ENCODE data around the gene TIMP3. TPM values are rescaled to one million over a fixed set of nuclear protein-coding genes. Genes with fewer than 3 reads are reported as not detected.

Gene TIMP3
- total RNA-seq, 1 experiment from 2014 or later = 3.3 TPM

GRCh38 chr22:32803020-32803737 lies 1.7 kb downstream of the TIMP3 start:
- no peak overlapping the region for H3K27ac Mint-ChIP-seq
- ChIA-PET CTCF (interaction anchor here (1.2 to 3.0 kb wide), 2 partner anchors 7 to 27 kb away, joined by 4 to 10 read pairs; no protein-coding TSS in a partner anchor), POLR2A (interaction anchor here (0.7 kb wide), 1 partner anchor 381 kb away, joined by 6 read pairs; no protein-coding TSS in a partner anchor)
- ATAC-seq = no peak
- peaks cover 44% of the 10 kb centered on the region for H3K4me1 Mint-ChIP-seq
- H3K27me3 Mint-ChIP-seq (ENCODE audit: low read depth) = peaks cover 50% of the 10 kb centered on the region
- DNase-seq (ENCODE audit: low spot score) = no peak
- H3K36me3 Mint-ChIP-seq = no peaks in the 10 kb centered on the region
- TF ChIP-seq AR (CRISPR knock-in tag; IDR thresholded peaks at IDR 0.05) (no peak), TP53 (CRISPR knock-in tag; IDR thresholded peaks at IDR 0.05) (no peak), OVOL2 (CRISPR knock-in tag; IDR thresholded peaks at IDR 0.05; ENCODE audit: borderline replicate concordance) (no peak), NFATC4 (CRISPR knock-in tag; IDR thresholded peaks at IDR 0.05) (no peak), CREM (CRISPR knock-in tag; IDR thresholded peaks at IDR 0.05) (no peak), ZNF423 (CRISPR knock-in tag; IDR thresholded peaks at IDR 0.05) (no peak), NFYB (CRISPR knock-in tag; conservative IDR thresholded peaks at IDR 0.05; ENCODE audit: low read depth) (no peak), ZNF396 (CRISPR knock-in tag; IDR thresholded peaks at IDR 0.05; ENCODE audit: borderline replicate concordance) (no peak), FOXK1 (CRISPR knock-in tag; IDR thresholded peaks at IDR 0.05) (no peak), TEAD4 (CRISPR knock-in tag; IDR thresholded peaks at IDR 0.05) (no peak), ZNF219 (CRISPR knock-in tag; IDR thresholded peaks at IDR 0.05; ENCODE audit: borderline replicate concordance) (no peak), RORB (CRISPR knock-in tag; IDR thresholded peaks at IDR 0.05) (no peak), NR1H2 (CRISPR knock-in tag; IDR thresholded peaks at IDR 0.05) (no peak), ZNF263 (CRISPR knock-in tag; IDR thresholded peaks at IDR 0.05; ENCODE audit: low read depth) (no peak), NFE2L1 (CRISPR knock-in tag; IDR thresholded peaks at IDR 0.05) (no peak), ZNF138 (CRISPR knock-in tag; conservative IDR thresholded peaks at IDR 0.05) (no peak)
- TF ChIP-seq, protein P1, sequence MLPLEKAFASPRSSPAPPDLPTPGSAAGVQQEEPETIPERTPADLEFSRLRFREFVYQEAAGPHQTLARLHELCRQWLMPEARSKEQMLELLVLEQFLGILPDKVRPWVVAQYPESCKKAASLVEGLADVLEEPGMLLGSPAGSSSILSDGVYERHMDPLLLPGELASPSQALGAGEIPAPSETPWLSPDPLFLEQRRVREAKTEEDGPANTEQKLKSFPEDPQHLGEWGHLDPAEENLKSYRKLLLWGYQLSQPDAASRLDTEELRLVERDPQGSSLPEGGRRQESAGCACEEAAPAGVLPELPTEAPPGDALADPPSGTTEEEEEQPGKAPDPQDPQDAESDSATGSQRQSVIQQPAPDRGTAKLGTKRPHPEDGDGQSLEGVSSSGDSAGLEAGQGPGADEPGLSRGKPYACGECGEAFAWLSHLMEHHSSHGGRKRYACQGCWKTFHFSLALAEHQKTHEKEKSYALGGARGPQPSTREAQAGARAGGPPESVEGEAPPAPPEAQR (CRISPR knock-in tag; IDR thresholded peaks at IDR 0.05) = no peak
- no peaks in the 10 kb centered on the region for H3K9me3 Mint-ChIP-seq
- peak overlapping the region; percentile 72; the same call in 1 of the 2 replicates for H3K4me3 Mint-ChIP-seq

DNA sequence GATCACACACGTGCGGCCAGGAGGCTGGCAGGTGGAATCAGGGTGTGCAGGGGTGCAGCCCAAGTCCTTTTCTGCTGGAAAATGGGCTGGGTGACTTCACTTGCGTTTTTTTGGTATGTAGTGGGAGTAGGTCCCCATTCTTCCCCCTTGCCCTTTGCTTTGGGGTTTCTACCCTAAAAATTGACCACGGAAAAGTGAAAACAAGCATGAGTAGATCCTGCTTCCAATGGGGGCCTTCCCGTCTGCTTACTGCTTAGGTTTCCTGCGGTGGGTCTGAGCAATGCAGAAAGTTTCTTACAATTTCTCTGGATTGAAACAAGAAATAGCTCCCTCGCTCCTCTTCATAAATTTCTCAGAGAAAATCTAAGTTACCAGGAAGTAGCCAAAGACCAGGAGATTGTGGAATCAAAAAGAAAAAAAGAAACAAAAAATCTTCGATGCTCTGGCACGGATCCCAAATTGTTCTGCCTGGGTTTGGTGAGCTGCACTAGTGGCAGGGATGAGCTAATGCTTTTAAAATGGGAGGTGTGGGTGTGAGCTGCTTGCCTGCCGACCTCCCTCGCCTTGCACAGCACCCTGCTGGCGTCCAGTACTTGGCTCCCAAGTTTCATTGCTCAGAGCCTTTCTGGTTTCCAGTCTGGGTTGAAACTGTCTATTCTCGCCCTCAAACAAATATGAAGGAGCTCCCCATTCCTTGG lies 2.4 kb downstream of the TIMP3 start:
- DNase-seq (ENCODE audit: low spot score) = no peak
- TF ChIP-seq ELF4 (CRISPR knock-in tag; IDR thresholded peaks at IDR 0.05; ENCODE audit: low read depth) (no peak), ATF3 (CRISPR knock-in tag; conservative IDR thresholded peaks at IDR 0.05) (no peak)
- no peaks in the 10 kb centered on the region for H3K9me3 Mint-ChIP-seq
- H3K27ac Mint-ChIP-seq = no peak overlapping the region
- POLR2A ChIA-PET = no interaction called here
- H3K36me3 Mint-ChIP-seq = no peaks in the 10 kb centered on the region
- H3K4me3 Mint-ChIP-seq = no peak overlapping the region
- CTCF ChIA-PET = interaction anchor here (1.2 to 2.0 kb wide), 3 partner anchors 10 to 176 kb away, joined by 4 to 9 read pairs (median 4); no protein-coding TSS in a partner anchor
- peaks cover 50% of the 10 kb centered on the region for H3K27me3 Mint-ChIP-seq (ENCODE audit: low read depth)
- no peak for ATAC-seq
- peaks cover 44% of the 10 kb centered on the region for H3K4me1 Mint-ChIP-seq
